Measurements from ENCODE around the gene MRPL21.

Gene MRPL21

GRCh38 chr11:68911731-68912130 is 8.1 kb upstream of the MRPL21 start:
- no peak for DNase-seq
- H3K27ac ChIP-seq, result no peak overlapping the region
- TF ChIP-seq CTCF (IDR thresholded peaks at IDR 0.05; ENCODE audit: low read depth, low read length), result no peak
- no peaks in the 10 kb centered on the region for H3K27me3 ChIP-seq (ENCODE audit: insufficient read depth, low read depth, severe bottlenecking)
- no peaks in the 10 kb centered on the region for H3K9me3 ChIP-seq (ENCODE audit: severe bottlenecking)
- H3K4me3 ChIP-seq (ENCODE audit: low read depth, low read length), result no peak overlapping the region
- H3K36me3 ChIP-seq, result peaks cover 57% of the 10 kb centered on the region

GRCh38 chr11:68910965-68911364 is 7.3 kb upstream of the MRPL21 start:
- no peak overlapping the region for H3K4me3 ChIP-seq (ENCODE audit: low read depth, low read length)
- no peaks in the 10 kb centered on the region for H3K9me3 ChIP-seq (ENCODE audit: severe bottlenecking)
- no peaks in the 10 kb centered on the region for H3K27me3 ChIP-seq (ENCODE audit: insufficient read depth, low read depth, severe bottlenecking)
- no peak for TF ChIP-seq CTCF (IDR thresholded peaks at IDR 0.05; ENCODE audit: low read depth, low read length)
- peaks cover 51% of the 10 kb centered on the region for H3K36me3 ChIP-seq
- no peak overlapping the region for H3K27ac ChIP-seq
- DNase-seq, result no peak

- Histone ChIP-seq H3K9me3 (ENCODE audit: severe bottlenecking) (no peaks in the 10 kb centered on the region), H3K27me3 (ENCODE audit: insufficient read depth, low read depth, severe bottlenecking) (no peaks in the 10 kb centered on the region), H3K27ac (no peak overlapping the region), H3K36me3 (peaks cover 39% of the 10 kb centered on the region), H3K4me3 (ENCODE audit: low read depth, low read length) (no peak overlapping the region)
- DNase-seq, result no peak
- TF ChIP-seq CTCF (IDR thresholded peaks at IDR 0.05; ENCODE audit: low read depth, low read length), result no peak
Measured at GRCh38 chr11:68908273-68908672, 4.6 kb upstream of the MRPL21 start.

- TF ChIP-seq CTCF (IDR thresholded peaks at IDR 0.05; ENCODE audit: low read depth, low read length), result no peak
- H3K9me3 ChIP-seq (ENCODE audit: severe bottlenecking), result no peaks in the 10 kb centered on the region
- no peaks in the 10 kb centered on the region for H3K27me3 ChIP-seq (ENCODE audit: insufficient read depth, low read depth, severe bottlenecking)
- no peak for DNase-seq
- peaks cover 26% of the 10 kb centered on the region for H3K36me3 ChIP-seq
- H3K27ac ChIP-seq, result no peak overlapping the region
- no peak overlapping the region for H3K4me3 ChIP-seq (ENCODE audit: low read depth, low read length)
Measured at GRCh38 chr11:68905421-68906360, 2.1 kb upstream of the MRPL21 start.

GRCh38 chr11:68904248-68904847 is 716 bp upstream of the MRPL21 start:
- no peaks in the 10 kb centered on the region for H3K27me3 ChIP-seq (ENCODE audit: insufficient read depth, low read depth, severe bottlenecking)
- H3K9me3 ChIP-seq (ENCODE audit: severe bottlenecking), result no peaks in the 10 kb centered on the region
- peak overlapping the region; percentile 94 for H3K4me3 ChIP-seq (ENCODE audit: low read depth, low read length)
- peak; percentile 23 for DNase-seq
- peak overlapping the region; percentile 87 for H3K27ac ChIP-seq
- no peak for TF ChIP-seq CTCF (IDR thresholded peaks at IDR 0.05; ENCODE audit: low read depth, low read length)
- peaks cover 25% of the 10 kb centered on the region for H3K36me3 ChIP-seq
